Sigmoid colon (tissue), 7 donors: Measurements from ENCODE around the gene MRLN. TPM values are rescaled to one million over a fixed set of nuclear protein-coding genes. Genes with fewer than 3 reads are reported as not detected.

Source experiments
- DNase-seq: peaks from one replicate; pipeline ENCODE4 v3.0.0-alpha.2; 2019
- H3K27ac ChIP-seq, 4 donors: fragments of 200-600 bp; sonication (generic); one replicate each; pipeline ENCODE4 v1.5.1; 2016 to 2019; ENCODE audit warnings: mild to moderate bottlenecking in 1 of 4
- H3K27me3 ChIP-seq, 3 donors: fragments of 200-600 bp; sonication (generic); one replicate each; pipeline ENCODE4 v1.5.1; 2019; ENCODE audit warnings: mild to moderate bottlenecking in 1 of 3
- H3K36me3 ChIP-seq, 4 donors: fragments of 200-600 bp; sonication (generic); one replicate each; pipeline ENCODE4 v1.5.1; 2016 to 2019
- H3K4me1 ChIP-seq, 4 donors: fragments of 200-600 bp; sonication (generic); one replicate each; pipeline ENCODE4 v1.5.1; 2017 to 2019
- H3K4me3 ChIP-seq, 4 donors: fragments of 200-600 bp; sonication (generic); one replicate each; pipeline ENCODE4 v1.5.1; 2017 to 2019; ENCODE audit warnings: mild to moderate bottlenecking in 2 of 4, moderate library complexity in 1 of 4
- H3K9me3 ChIP-seq, 4 donors: fragments of 200-600 bp in 3 of 4; sonication (generic) in 3 of 4; one replicate each; pipeline versions ENCODE4 v1.5.1 to v1.6.1; 2013 to 2019
- EP300 ChIP-seq, 4 donors: sonication (generic); formaldehyde crosslinking; IDR thresholded peaks; one replicate each; pipeline ENCODE4 v1.6.1; 2017; ENCODE audit warnings: antibody characterized with exemption in 4 of 4
- POLR2A ChIP-seq, 2 donors: fragments of 450-650 bp; IDR thresholded peaks; one replicate each; pipeline ENCODE4 v1.6.1; 2016; ENCODE audit warnings: antibody characterized with exemption in 2 of 2, mild to moderate bottlenecking in 2 of 2, moderate library complexity in 2 of 2
- POLR2AphosphoS5 ChIP-seq, 4 donors: sonication (generic); formaldehyde crosslinking; IDR thresholded peaks; one replicate each; pipeline ENCODE4 v1.6.1; 2017; ENCODE audit warnings: antibody characterized with exemption in 4 of 4
- WGBS, 2 donors: extraction: QIAGEN DNeasy Blood & Tissue Kit; methylation state at CpG; one replicate each; pipeline ENCODE4 v1.1.7; 2013; 5-methylcytosine and 5-hydroxymethylcytosine counted together
- intact Hi-C: fragments of 100-400 bp; cut with DNase I; formaldehyde crosslinking; loops from one replicate; pipeline ENCODE4 v1.15.1; 2023
- polyA plus RNA-seq, 3 donors: library from polyadenylated mRNA; stranded (reverse); fragments of 200-250 nt; gene quantifications; one replicate each; pipeline ENCODE4 v1.2.3, GENCODE V29; 2013
- total RNA-seq, 4 donors: library from RNA; depleted of rRNA; stranded (reverse); fragments of >200 nt; gene quantifications; one replicate each; pipeline ENCODE4 v1.1.0, GENCODE V29; 2016
- TF ChIP-seq, protein P1 (sequence below), 4 experiments: fragments of 450-650 bp in 3 of 4; fragments of 200-600 bp in 1 of 4; IDR thresholded peaks; one replicate each; pipeline ENCODE4 v1.5.1; 2016 to 2019; ENCODE audit warnings: antibody characterized with exemption in 4 of 4, mild to moderate bottlenecking in 3 of 4, moderate library complexity in 2 of 4
- donor health status: healthy with polysubstance abuse.
- donor health status: Bipolar disorder and iron deficiency.
- donor health status: healthy.

The MRLN gene
- total and polyA plus RNA-seq, 7 donors = not detected

DNA sequence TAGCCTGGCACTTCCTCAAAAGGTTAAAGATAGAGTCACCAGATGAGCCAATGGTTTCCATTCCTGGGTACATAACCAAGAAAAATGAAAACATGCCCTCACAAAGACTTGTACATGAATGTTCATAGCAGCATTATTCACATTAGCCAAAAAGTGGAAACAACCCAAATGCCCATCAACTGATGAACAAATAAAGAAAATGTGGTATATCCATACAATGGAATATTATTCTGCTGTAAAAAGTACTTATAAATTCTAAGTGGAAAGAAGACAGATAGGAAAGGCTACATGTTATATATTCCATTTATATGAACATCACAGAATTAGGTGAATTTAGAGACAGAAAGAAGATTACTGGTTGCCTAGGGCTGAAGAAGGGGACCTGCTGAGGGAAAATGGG lies 32.9 kb downstream of the MRLN start:
- Histone ChIP-seq H3K4me3 (no peak overlapping the region), H3K4me1 (no peaks in the 10 kb centered on the region), H3K27me3 (no peaks in the 10 kb centered on the region), H3K27ac (no peak overlapping the region), H3K9me3 (no peaks in the 10 kb centered on the region), H3K36me3 (no peaks in the 10 kb centered on the region)
- TF ChIP-seq POLR2A (IDR thresholded peaks at IDR 0.05) = no peak
- intact Hi-C loops = no loop called here
- DNase-seq = no peak

DNA sequence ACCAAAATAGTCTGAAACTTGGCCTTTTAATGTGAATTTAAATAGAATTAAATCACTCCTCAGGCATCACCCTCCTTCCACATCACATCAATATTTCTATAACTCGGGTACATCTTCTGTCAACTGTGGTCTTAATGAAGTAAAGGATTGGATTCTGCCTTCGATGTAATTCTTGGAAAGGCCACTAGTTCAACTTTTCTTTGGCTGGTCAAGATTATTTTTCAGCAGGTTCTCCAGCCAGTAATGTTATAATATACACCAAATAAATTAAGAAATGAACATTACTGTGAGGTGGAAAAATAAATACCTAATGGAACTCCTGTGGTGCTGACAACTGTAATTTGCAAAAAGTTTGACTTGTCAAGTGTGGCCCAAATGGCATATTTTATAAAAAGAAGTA lies 33.9 kb downstream of the MRLN start:
- Histone ChIP-seq H3K4me3 (no peak overlapping the region), H3K27ac (no peak overlapping the region), H3K36me3 (no peaks in the 10 kb centered on the region), H3K4me1 (no peaks in the 10 kb centered on the region), H3K27me3 (no peaks in the 10 kb centered on the region), H3K9me3 (no peaks in the 10 kb centered on the region)
- intact Hi-C loops = no loop called here
- TF ChIP-seq, protein P1, sequence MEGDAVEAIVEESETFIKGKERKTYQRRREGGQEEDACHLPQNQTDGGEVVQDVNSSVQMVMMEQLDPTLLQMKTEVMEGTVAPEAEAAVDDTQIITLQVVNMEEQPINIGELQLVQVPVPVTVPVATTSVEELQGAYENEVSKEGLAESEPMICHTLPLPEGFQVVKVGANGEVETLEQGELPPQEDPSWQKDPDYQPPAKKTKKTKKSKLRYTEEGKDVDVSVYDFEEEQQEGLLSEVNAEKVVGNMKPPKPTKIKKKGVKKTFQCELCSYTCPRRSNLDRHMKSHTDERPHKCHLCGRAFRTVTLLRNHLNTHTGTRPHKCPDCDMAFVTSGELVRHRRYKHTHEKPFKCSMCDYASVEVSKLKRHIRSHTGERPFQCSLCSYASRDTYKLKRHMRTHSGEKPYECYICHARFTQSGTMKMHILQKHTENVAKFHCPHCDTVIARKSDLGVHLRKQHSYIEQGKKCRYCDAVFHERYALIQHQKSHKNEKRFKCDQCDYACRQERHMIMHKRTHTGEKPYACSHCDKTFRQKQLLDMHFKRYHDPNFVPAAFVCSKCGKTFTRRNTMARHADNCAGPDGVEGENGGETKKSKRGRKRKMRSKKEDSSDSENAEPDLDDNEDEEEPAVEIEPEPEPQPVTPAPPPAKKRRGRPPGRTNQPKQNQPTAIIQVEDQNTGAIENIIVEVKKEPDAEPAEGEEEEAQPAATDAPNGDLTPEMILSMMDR (IDR thresholded peaks at IDR 0.05) = no peak
- TF ChIP-seq EP300 (IDR thresholded peaks at IDR 0.05) = no peak
- TF ChIP-seq POLR2A (IDR thresholded peaks at IDR 0.05) = no peak
- no peak for TF ChIP-seq POLR2AphosphoS5 (IDR thresholded peaks at IDR 0.05)
- WGBS, 2 donors = 83 to 87% methylated on average over 2 of the region's 2 CpGs
- DNase-seq = no peak

DNA sequence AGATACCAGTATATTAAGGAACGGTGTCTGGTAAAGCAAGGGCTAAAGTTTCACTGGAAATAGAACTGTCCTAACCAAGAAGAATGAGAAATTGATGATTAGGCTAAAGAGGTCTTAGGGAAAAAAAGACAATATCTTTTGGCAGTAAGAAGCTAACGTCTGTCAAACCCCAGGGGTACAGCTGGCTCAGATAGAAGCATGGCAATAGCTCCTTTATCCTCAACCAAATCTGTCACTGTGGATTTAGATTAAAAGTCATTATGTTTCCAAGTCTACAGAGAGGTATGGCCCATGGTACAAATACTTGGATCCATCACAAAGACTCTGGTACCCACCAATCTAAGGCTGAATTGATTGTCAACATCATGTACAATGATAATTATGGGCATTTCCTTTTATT lies 35.0 kb downstream of the MRLN start:
- Histone ChIP-seq H3K27ac (no peak overlapping the region), H3K9me3 (no peaks in the 10 kb centered on the region), H3K27me3 (no peaks in the 10 kb centered on the region), H3K4me1 (no peaks in the 10 kb centered on the region), H3K4me3 (no peak overlapping the region), H3K36me3 (no peaks in the 10 kb centered on the region)
- intact Hi-C loops = no loop called here
- WGBS, 2 donors = 89 to 92% methylated on average over 2 of the region's 2 CpGs
- no peak for DNase-seq
- TF ChIP-seq, protein P1 (IDR thresholded peaks at IDR 0.05) = no peak
- TF ChIP-seq EP300 (IDR thresholded peaks at IDR 0.05) (no peak), POLR2A (IDR thresholded peaks at IDR 0.05) (no peak), POLR2AphosphoS5 (IDR thresholded peaks at IDR 0.05) (no peak)

DNA sequence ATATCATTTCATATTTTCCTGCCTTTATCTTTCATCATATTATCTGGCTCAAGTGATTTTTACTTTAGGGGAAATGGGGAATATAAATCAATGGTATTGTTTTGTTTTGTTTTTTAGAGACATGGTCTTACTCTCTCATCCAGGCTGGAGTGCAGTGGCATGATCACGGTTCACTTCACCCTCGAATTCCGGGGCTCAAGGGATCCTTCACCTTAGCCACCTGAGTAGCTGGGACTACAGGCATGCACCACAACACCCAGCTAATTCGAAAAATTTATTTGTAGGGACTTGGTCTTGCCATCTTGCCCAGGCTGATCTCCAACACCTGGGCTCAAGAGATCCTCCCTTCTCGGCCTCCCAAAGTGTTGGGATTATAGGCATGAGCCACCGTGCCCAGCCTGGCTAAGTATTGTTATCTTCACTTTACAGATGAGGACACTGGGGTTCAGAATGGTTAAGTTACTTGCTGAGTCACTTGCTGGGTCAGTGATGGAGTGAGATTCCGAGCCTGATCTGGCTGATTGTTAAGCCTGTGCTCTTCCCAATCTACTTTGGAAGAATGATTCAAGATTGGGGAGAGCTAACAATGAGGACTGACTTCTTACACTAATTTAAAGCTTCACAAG lies 39.9 kb downstream of the MRLN start:
- Histone ChIP-seq H3K36me3 (no peaks in the 10 kb centered on the region), H3K9me3 (no peaks in the 10 kb centered on the region), H3K4me3 (no peak overlapping the region), H3K27ac (no peak overlapping the region), H3K27me3 (peaks cover 0 to 12% (median 0%) of the 10 kb centered on the region in 3 donors), H3K4me1 (peaks cover 0 to 18% (median 12%) of the 10 kb centered on the region in 4 donors)
- no peak for DNase-seq
- intact Hi-C loops = loop anchor here (5.0 kb wide), 1 partner anchor 194 kb away; the partner anchor contains the start of gene CCDC6
- WGBS, 2 donors = 90 to 93% methylated on average over 7 of the region's 7 CpGs
- TF ChIP-seq EP300 (IDR thresholded peaks at IDR 0.05) = no peak
- no peak for TF ChIP-seq POLR2A (IDR thresholded peaks at IDR 0.05)
- no peak for TF ChIP-seq POLR2AphosphoS5 (IDR thresholded peaks at IDR 0.05)
- TF ChIP-seq, protein P1 (IDR thresholded peaks at IDR 0.05) = no peak

DNA sequence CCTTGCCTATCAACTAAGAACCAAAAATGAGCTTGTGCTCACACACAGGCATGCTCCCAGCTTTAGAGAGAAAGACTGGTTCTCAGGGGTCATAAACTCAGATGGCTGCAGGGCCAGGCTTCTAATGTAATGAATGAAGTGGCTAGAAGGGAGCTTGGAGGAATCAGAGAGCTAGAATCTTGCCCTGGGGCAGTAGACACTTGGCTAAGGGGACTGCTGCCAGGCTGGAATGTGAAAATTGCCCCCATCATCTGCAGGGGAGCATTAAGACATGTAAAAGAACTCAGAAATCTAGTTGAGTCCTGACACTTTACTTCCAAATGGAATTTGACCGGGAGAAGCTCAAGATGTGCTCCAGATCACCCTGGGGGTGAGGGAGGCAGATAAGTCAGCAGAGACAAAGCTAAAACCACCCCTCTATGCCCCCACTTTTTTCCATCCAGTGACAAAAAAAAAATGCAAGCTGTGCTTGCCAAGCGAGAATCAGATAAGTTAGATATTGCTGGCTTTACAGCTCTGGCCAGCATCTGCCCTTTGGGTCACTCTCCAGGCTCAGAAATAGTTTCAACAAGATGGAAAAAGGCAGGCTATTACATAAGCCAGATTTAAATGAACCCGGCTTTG lies 41.3 kb downstream of the MRLN start:
- no peak for DNase-seq
- intact Hi-C loops = loop anchor here (5.0 kb wide), 1 partner anchor 195 kb away; the partner anchor contains the start of gene CCDC6
- 70 to 81% methylated on average over 3 of the region's 3 CpGs for WGBS, 2 donors
- Histone ChIP-seq H3K9me3 (no peaks in the 10 kb centered on the region), H3K27ac (no peak overlapping the region), H3K36me3 (no peaks in the 10 kb centered on the region), H3K4me3 (no peak overlapping the region), H3K4me1 (peaks cover 0 to 18% (median 12%) of the 10 kb centered on the region in 4 donors), H3K27me3 (peaks cover 0 to 18% (median 0%) of the 10 kb centered on the region in 3 donors)
- TF ChIP-seq POLR2A (IDR thresholded peaks at IDR 0.05) = no peak
- no peak for TF ChIP-seq EP300 (IDR thresholded peaks at IDR 0.05)
- TF ChIP-seq, protein P1 (IDR thresholded peaks at IDR 0.05) = no peak
- TF ChIP-seq POLR2AphosphoS5 (IDR thresholded peaks at IDR 0.05) = no peak
